Esophagus muscularis mucosa (tissue), 4 donors: ENCODE measurements around the gene CHCHD5. TPM values are rescaled to one million over a fixed set of nuclear protein-coding genes. Genes with fewer than 3 reads are reported as not detected.

Experiments
- DNase-seq: peaks from one replicate; pipeline ENCODE4 v3.0.0-alpha.2; 2017; ENCODE audit errors: extremely low spot score
- H3K27ac ChIP-seq, 4 donors: fragments of 200-600 bp; sonication (generic); replicated peaks in 1 of 4; 1 replicate in 3 of 4; 2 replicates in 1 of 4; pipeline ENCODE4 v1.5.1; 2016 to 2019; ENCODE audit warnings: mild to moderate bottlenecking in 1 of 4
- H3K27me3 ChIP-seq, 4 donors: fragments of 200-600 bp; sonication (generic); one replicate each; pipeline versions ENCODE4 v1.5.1 to v1.6.0; 2016 to 2019
- H3K36me3 ChIP-seq, 4 donors: fragments of 200-600 bp; sonication (generic); one replicate each; pipeline ENCODE4 v1.5.1; 2016 to 2019
- H3K4me1 ChIP-seq, 4 donors: fragments of 200-600 bp; sonication (generic); one replicate each; pipeline ENCODE4 v1.5.1; 2016 to 2019
- H3K4me3 ChIP-seq, 4 donors: fragments of 200-600 bp; sonication (generic); 1 replicate in 2 of 4; 2 replicates in 2 of 4; pipeline ENCODE4 v1.5.1; 2016 to 2019; ENCODE audit warnings: mild to moderate bottlenecking in 4 of 4, moderate library complexity in 1 of 4
- H3K9me3 ChIP-seq, 4 donors: fragments of 200-600 bp; sonication (generic); 1 replicate in 3 of 4; 2 replicates in 1 of 4; pipeline ENCODE4 v1.5.1; 2016 to 2019
- EP300 ChIP-seq: sonication (generic); formaldehyde crosslinking; IDR thresholded peaks from one replicate; pipeline ENCODE4 v1.6.1; 2017; ENCODE audit warnings: antibody characterized with exemption
- POLR2A ChIP-seq: fragments of 450-650 bp; IDR thresholded peaks from one replicate; pipeline ENCODE4 v1.6.1; 2017; ENCODE audit warnings: antibody characterized with exemption, moderate library complexity, mild to moderate bottlenecking, low read depth
- POLR2AphosphoS5 ChIP-seq, 2 donors: sonication (generic); formaldehyde crosslinking; IDR thresholded peaks; one replicate each; pipeline ENCODE4 v1.6.1; 2017; ENCODE audit warnings: antibody characterized with exemption in 2 of 2
- WGBS: methylation state at CpG from one replicate; pipeline ENCODE4 v1.1.5; 2018; 5-methylcytosine and 5-hydroxymethylcytosine counted together
- intact Hi-C: fragments of 100-400 bp; cut with DNase I; formaldehyde crosslinking; loops from one replicate; pipeline ENCODE4 v1.15.1; 2023
- total RNA-seq, 4 donors: library from RNA; depleted of rRNA; stranded (reverse); fragments of >200 nt; gene quantifications; one replicate each; pipeline versions ENCODE4 v1.1.0 to v1.2.1, GENCODE V29; 2016
- TF ChIP-seq, protein P1 (sequence below), 3 experiments: fragments of 200-600 bp in 2 of 3; fragments of 450-650 bp in 1 of 3; sonication (generic) in 2 of 3; IDR thresholded peaks; one replicate each; pipeline ENCODE4 v1.5.1; 2017 to 2019; ENCODE audit warnings: antibody characterized with exemption in 3 of 3, mild to moderate bottlenecking in 2 of 3, moderate library complexity in 1 of 3

The CHCHD5 gene
- total RNA-seq, 4 donors from 2014 or later, result 12.0 to 21.9 (median 16.1) TPM

DNA sequence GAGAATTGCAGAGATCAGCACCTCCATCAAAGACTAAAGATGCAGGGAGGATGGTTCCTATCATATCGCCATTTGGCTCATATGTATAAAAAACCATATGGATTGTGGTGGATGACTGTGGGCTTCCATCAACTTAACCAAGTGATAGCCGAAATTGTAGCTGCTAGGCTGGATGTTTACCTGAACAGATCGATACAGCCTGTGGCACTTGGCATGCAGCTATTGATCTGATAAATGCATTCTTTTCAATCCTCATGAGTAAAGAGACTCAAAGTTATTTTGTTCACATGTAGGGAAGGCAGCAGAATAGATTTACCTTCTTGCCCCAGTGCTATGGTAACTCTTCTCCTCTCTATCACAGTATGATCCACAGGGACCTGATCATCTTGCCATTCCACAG is 18.5 kb downstream of the CHCHD5 start:
- H3K9me3 ChIP-seq, result no peaks in the 10 kb centered on the region
- H3K27me3 ChIP-seq, result no peaks in the 10 kb centered on the region
- no peak overlapping the region for H3K4me3 ChIP-seq
- no peak for DNase-seq
- H3K36me3 ChIP-seq, result no peaks in the 10 kb centered on the region
- intact Hi-C loops, result loop anchor here (5.0 to 10.0 kb wide), 2 partner anchors 44 to 352 kb away; partner anchors contain the start of gene SLC20A1
- no peak for TF ChIP-seq POLR2A
- TF ChIP-seq, protein P1, sequence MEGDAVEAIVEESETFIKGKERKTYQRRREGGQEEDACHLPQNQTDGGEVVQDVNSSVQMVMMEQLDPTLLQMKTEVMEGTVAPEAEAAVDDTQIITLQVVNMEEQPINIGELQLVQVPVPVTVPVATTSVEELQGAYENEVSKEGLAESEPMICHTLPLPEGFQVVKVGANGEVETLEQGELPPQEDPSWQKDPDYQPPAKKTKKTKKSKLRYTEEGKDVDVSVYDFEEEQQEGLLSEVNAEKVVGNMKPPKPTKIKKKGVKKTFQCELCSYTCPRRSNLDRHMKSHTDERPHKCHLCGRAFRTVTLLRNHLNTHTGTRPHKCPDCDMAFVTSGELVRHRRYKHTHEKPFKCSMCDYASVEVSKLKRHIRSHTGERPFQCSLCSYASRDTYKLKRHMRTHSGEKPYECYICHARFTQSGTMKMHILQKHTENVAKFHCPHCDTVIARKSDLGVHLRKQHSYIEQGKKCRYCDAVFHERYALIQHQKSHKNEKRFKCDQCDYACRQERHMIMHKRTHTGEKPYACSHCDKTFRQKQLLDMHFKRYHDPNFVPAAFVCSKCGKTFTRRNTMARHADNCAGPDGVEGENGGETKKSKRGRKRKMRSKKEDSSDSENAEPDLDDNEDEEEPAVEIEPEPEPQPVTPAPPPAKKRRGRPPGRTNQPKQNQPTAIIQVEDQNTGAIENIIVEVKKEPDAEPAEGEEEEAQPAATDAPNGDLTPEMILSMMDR (IDR thresholded peaks at IDR 0.05), result no peak
- TF ChIP-seq EP300, result no peak
- no peak for TF ChIP-seq POLR2AphosphoS5 (IDR thresholded peaks at IDR 0.05)
- WGBS, result 94% methylated on average over 3 of the region's 3 CpGs
- H3K27ac ChIP-seq, result no peak overlapping the region
- H3K4me1 ChIP-seq, result peaks cover 6 to 12% (median 7%) of the 10 kb centered on the region in 4 donors

DNA sequence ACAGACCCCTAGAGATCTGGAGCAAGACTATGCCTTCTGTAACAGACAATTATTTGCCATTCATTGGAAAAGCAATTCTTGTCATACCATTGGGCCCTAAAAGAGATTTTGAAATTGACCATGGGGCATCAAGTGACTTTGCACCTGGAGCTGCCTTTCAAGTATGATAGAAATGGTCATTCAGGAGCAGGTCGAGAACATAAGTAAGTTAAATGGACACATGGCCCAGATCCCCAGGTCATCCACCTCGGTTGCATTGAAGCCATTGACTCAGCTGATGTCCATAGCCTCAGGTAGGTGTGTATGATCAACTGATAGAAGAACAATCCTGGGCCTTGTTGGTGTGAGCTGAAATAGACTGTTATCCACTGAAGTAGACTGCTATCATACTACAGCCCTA is 19.3 kb downstream of the CHCHD5 start:
- WGBS, result no CpG with 5 or more reads among the region's 2 CpGs
- Histone ChIP-seq H3K4me3 (no peak overlapping the region), H3K4me1 (peaks cover 6 to 12% (median 7%) of the 10 kb centered on the region in 4 donors), H3K9me3 (no peaks in the 10 kb centered on the region), H3K36me3 (no peaks in the 10 kb centered on the region), H3K27me3 (no peaks in the 10 kb centered on the region), H3K27ac (no peak overlapping the region)
- intact Hi-C loops, result loop anchor here (5.0 to 10.0 kb wide), 2 partner anchors 44 to 351 kb away; partner anchors contain the start of gene SLC20A1
- TF ChIP-seq POLR2A, result no peak
- no peak for DNase-seq

DNA sequence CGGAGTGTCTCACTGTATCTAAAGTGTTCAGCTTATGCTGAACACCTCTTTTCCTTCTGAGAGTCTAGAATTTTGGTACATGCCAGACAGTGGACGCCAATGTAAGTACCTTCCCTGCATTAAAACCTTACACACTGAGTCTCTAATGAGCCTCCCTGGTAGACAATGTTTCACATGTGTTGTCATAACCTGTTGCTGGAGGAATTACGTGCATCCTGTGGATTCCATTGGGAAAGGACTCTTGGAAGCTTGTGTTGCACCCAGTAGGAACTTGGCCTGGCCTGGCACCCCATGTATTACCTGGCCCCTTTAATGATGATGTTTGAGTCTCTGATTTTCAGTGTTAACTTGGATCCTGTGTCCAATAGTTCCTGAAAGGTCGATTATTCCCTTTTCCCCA is 20.5 kb downstream of the CHCHD5 start:
- no peaks in the 10 kb centered on the region for H3K27me3 ChIP-seq
- no peak for DNase-seq
- TF ChIP-seq, protein P1 (IDR thresholded peaks at IDR 0.05), result no peak
- TF ChIP-seq POLR2A (no peak), EP300 (no peak), POLR2AphosphoS5 (IDR thresholded peaks at IDR 0.05) (no peak)
- WGBS, result 83% methylated on average over 4 of the region's 4 CpGs
- H3K4me1 ChIP-seq, result peaks cover 3 to 9% (median 4%) of the 10 kb centered on the region in 4 donors
- H3K4me3 ChIP-seq, result no peak overlapping the region
- intact Hi-C loops, result loop anchor here (5.0 to 10.0 kb wide), 2 partner anchors 42 to 350 kb away; partner anchors contain the start of gene SLC20A1
- H3K9me3 ChIP-seq, result no peaks in the 10 kb centered on the region
- no peaks in the 10 kb centered on the region for H3K36me3 ChIP-seq
- H3K27ac ChIP-seq, result no peak overlapping the region

DNA sequence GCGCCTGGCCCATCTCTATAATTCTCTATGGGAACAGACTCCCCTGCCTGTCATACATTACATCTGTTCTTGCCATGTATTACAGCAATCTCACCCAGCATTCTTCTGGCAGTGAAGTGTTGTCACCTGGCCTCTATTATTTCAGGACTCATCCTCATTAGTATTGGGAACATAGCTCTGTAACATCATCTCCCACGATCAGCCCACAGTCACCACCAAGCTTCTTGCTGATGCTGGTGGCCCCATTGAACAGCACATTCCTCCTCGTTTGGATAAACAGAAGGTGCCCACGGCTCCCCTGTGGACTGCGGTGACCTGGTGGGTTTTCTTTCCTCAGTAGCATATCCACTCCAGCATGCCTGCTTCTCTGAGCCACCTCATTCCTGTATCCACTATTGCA is 21.5 kb downstream of the CHCHD5 start:
- peaks cover 0 to under 1% (median 0%) of the 10 kb centered on the region in 4 donors for H3K4me1 ChIP-seq
- H3K27me3 ChIP-seq, result no peaks in the 10 kb centered on the region
- no peaks in the 10 kb centered on the region for H3K9me3 ChIP-seq
- H3K36me3 ChIP-seq, result no peaks in the 10 kb centered on the region
- H3K4me3 ChIP-seq, result no peak overlapping the region
- WGBS, result 75% methylated on average over 5 of the region's 5 CpGs
- no peak for TF ChIP-seq EP300
- TF ChIP-seq, protein P1 (IDR thresholded peaks at IDR 0.05), result no peak
- no peak for TF ChIP-seq POLR2AphosphoS5 (IDR thresholded peaks at IDR 0.05)
- no peak for TF ChIP-seq POLR2A
- no peak overlapping the region for H3K27ac ChIP-seq
- DNase-seq, result no peak
- intact Hi-C loops, result loop anchor here (10.0 kb wide), 1 partner anchor 349 kb away; no protein-coding TSS in a partner anchor

DNA sequence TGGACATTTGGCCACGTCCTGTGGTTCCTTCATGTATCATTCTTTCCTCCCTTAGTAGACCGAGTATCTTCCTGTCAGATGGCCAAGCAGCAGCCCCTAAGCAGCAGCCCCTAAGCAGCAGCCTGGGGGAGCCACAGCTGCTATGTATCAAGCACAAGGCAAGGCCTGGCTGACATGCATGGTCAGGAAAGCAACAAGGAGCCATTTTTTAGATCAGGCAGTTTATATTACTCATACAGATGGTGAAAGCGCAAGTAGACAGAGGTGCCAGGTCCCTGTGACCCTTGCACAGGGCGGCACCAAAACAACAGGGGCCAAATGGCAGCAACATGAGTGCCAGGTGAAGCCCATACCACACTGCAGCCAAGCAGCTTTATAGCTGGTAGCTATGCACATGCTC is 22.1 kb downstream of the CHCHD5 start:
- WGBS, result 47% methylated on average over 3 of the region's 4 CpGs
- no peak for DNase-seq

More for the DNA sequence above, 22.1 kb downstream of the CHCHD5 start:
- no peaks in the 10 kb centered on the region for H3K4me1 ChIP-seq
- no peak overlapping the region for H3K4me3 ChIP-seq
- TF ChIP-seq EP300 (no peak), POLR2A (no peak), POLR2AphosphoS5 (IDR thresholded peaks at IDR 0.05) (no peak)
- TF ChIP-seq, protein P1 (IDR thresholded peaks at IDR 0.05), result no peak
- no peak overlapping the region for H3K27ac ChIP-seq
- H3K9me3 ChIP-seq, result no peaks in the 10 kb centered on the region
- no peaks in the 10 kb centered on the region for H3K36me3 ChIP-seq
- H3K27me3 ChIP-seq, result no peaks in the 10 kb centered on the region
- intact Hi-C loops, result loop anchor here (10.0 kb wide), 1 partner anchor 348 kb away; no protein-coding TSS in a partner anchor
